Measurements from ENCODE around the gene MYRFL.

DNA sequence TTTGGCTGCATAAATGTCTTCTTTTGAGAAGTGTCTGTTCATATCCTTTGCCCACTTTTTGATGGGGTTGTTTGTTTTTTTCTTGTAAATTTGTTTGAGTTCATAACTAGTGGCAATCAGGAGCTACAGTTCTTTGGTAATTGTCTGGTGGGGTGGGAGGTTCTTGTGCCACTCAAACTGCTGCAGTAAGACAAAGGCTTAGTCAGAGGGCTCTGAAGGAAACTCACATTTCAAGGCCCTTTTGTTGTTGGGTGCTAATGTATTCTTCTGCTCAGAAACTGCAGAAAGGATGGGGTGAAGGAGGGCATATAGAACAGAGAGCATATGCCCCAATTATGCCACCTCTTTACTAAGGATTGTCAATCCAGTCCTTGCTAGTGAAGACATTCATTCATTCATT lies 21.9 kb downstream of the MYRFL start:
- TF ChIP-seq POLR2A (IDR thresholded peaks at IDR 0.05; ENCODE audit: low read depth) (no peak), POLR2AphosphoS5 (IDR thresholded peaks at IDR 0.05) (no peak)
- TF ChIP-seq, protein P1, sequence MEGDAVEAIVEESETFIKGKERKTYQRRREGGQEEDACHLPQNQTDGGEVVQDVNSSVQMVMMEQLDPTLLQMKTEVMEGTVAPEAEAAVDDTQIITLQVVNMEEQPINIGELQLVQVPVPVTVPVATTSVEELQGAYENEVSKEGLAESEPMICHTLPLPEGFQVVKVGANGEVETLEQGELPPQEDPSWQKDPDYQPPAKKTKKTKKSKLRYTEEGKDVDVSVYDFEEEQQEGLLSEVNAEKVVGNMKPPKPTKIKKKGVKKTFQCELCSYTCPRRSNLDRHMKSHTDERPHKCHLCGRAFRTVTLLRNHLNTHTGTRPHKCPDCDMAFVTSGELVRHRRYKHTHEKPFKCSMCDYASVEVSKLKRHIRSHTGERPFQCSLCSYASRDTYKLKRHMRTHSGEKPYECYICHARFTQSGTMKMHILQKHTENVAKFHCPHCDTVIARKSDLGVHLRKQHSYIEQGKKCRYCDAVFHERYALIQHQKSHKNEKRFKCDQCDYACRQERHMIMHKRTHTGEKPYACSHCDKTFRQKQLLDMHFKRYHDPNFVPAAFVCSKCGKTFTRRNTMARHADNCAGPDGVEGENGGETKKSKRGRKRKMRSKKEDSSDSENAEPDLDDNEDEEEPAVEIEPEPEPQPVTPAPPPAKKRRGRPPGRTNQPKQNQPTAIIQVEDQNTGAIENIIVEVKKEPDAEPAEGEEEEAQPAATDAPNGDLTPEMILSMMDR (IDR thresholded peaks at IDR 0.05) = no peak
